Stromal cell of bone marrow (primary cell): ENCODE results near the gene TSEN34.
"Not testable (repeated sequence)": the region's sequence is repeated elsewhere in the genome, so short reads cannot be mapped to it uniquely, and the experiment has no call there.

Experiments used
- DNase-seq: peaks from one replicate; pipeline ENCODE4 v3.0.0-alpha.2; 2012; ENCODE audit warnings: low read depth

The TSEN34 gene

DNA sequence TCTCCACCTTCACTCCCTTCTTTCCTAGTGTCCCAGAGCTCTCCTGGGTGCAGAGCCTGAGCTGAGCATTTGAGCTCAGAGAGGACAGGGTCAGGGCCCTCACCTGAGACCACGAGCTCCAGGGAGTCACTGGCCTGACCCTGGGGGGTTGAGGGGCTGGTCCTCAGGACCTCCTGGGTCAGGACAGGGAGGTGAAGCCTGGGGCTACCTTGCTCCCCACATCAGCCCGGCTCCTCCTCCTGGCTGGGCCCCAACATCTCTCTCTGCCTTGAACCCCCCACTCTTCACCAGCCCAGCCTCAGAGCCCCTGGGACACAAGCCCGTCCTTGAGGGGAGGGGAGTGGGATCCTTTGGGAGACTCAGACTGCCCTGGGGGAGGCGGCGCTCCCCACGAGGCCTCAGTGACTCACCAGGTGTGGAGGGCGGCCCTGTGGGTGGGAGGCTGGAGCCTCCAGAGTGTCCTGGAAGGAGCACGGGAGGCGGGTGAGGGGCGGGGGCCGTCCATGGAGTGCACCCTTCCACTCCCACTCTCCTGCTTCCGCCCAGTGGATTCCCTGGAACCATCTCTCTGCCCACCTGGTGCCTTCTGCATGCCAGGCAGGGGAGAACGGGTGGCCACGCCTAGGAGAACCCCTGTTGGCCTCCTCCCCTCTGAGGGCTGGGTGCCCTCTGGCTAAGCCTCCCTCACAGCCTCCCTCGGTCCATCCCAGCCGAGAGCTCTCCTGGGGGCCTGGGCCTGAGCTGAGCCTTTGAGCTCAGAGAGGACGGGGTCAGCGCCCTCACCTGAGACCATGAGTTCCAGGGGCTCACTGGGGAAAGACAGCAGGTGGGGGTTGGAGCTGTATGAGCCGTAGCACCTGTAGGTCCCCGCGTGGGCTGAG, 48.6 kb downstream of the TSEN34 start:
- DNase-seq = not testable (repeated sequence)

DNA sequence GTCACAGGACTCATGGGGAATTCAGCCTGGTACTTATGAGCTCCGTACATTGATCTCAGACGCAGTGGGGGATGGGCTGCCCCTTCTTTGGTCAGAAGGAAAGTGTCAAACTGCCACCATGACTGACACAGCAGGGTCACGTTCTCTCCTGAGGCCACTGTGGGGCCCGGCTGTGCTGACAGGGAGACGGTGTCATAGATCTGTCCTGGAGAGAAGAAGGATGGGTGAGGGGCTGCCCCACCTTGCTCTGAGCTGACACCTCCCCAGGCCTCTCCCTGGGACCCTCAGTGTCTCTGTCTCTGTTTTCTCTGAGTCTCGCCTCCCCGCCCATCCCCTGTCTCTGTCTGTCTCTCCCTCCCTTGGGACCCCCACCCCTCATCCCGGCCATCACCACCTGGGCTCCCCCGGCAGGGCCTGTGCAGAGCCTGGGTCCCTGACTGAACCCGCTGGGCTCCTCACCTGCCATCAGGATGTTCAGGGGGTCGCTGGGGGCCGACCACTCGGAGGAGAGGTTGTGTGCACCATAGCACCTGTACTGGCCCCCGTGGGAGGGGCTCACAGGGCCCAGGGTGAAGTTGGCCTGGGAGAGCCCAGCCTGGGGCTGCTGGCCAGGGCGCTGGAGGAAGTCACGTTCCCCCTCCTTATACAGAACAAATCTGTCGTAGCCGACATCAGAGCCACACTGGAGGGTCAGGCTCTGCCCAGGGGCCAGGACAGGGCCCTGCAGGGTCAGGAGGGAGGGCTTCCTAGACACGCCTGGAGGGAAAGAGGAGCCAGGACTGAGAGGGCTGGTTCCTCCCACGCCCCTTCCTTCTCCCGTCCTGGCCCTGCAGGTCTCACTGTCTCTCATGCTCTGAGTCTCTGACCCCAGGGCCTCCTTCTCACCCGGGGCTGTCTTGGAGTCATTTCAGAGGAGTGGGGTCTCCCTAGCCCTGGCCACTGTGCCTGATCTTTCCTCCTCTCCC, 49.5 kb downstream of the TSEN34 start:
- not testable (repeated sequence) for DNase-seq

DNA sequence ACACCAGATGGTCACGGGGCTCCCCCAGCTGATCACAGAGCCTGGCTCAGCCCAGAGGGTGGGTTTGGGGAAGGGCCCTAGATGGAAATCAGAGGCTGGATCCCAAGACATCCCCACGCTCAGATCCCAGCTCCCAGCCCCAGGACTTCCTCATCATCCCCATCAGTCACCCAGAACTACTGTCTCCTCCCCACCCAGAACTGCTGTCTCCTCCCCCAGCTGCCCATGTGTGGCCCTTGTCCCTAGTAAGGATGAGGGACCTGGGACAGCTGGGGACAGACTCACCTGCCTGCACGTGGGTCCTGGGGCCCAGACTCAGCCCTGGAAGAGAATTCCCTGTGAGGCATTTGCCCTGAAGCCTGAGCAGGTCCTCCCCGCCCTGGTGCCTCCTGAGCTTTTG, 51.1 kb downstream of the TSEN34 start:
- DNase-seq = not testable (repeated sequence)

DNA sequence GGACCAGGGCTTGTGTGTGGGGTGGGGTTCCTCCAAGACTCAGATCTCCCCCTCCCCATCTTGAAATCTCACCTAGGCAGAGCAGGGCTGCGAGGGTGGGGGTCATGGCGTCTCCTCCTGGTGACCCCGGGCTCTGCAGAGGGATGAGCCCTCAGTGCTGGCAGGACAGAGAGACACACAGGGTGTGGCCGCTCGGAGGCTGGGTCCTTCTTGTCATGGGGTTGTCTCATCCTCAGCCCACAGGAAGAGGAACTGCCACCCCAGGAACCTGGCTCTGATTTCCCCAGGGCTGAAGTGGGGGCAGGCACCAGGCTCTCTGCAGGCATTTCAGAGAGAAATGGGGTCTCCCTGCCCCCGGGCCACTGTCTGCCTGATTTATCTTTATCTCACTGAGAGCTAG, 51.5 kb downstream of the TSEN34 start, which contains the start of gene LILRA6:
Gene LILRA6 (minus strand): TSS at position 145 of the 400 bp plus-strand sequence.
- DNase-seq = not testable (repeated sequence)

DNA sequence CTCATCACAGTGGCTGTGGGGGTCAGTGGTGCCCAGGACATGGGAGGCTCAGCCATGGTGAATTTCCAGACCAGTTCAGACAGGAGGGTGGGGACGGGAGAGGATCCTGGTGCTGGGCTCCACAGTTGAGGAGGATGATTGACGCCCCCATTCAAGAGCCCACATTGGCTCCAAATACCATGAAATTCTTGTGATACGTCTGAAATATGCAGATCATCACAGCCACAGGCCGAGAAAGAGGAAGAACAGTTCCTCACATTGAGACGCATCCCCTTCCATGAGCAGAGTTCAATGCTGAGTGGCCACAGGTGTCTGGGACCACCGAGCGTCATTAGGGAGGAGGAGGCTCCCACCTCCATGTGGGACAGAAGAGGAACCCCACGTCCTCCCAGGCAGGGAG, 52.7 kb downstream of the TSEN34 start:
- not testable (repeated sequence) for DNase-seq
